IPS-20b (cell line): ENCODE measurements around the gene CENPM.
A peak's percentile ranks its signal among the peaks of the same experiment; 100 is the strongest.

Experiments used
- H3K27ac ChIP-seq: one replicate; pipeline ENCODE4 v1.5.1; 2013; ENCODE audit warnings: low read length
- H3K27me3 ChIP-seq: 2 replicates; pipeline ENCODE4 v1.6.1; 2013; ENCODE audit warnings: mild to moderate bottlenecking, low read length, inconsistent platforms; ENCODE audit not compliant: insufficient read depth
- H3K36me3 ChIP-seq: 2 replicates; pipeline ENCODE4 v1.6.1; 2013; ENCODE audit warnings: low read depth, mild to moderate bottlenecking, inconsistent platforms, low read length, moderate library complexity; ENCODE audit not compliant: insufficient read depth
- H3K4me1 ChIP-seq: 2 replicates; pipeline ENCODE4 v1.6.1; 2013; ENCODE audit warnings: mild to moderate bottlenecking, control low read depth, inconsistent platforms, low read length, moderate library complexity; ENCODE audit not compliant: insufficient read depth
- H3K4me3 ChIP-seq: 2 replicates; pipeline ENCODE4 v1.5.1; 2013; ENCODE audit warnings: mild to moderate bottlenecking, low read length, inconsistent platforms
- H3K9ac ChIP-seq: 2 replicates; pipeline ENCODE4 v1.6.1; 2013; ENCODE audit warnings: low read depth, mild to moderate bottlenecking, inconsistent platforms, low read length, moderate library complexity
- H3K9me3 ChIP-seq: 2 replicates; pipeline ENCODE4 v1.6.1; 2013; ENCODE audit warnings: mild to moderate bottlenecking, low read depth, low read length, inconsistent platforms; ENCODE audit not compliant: insufficient read depth

Gene CENPM

DNA sequence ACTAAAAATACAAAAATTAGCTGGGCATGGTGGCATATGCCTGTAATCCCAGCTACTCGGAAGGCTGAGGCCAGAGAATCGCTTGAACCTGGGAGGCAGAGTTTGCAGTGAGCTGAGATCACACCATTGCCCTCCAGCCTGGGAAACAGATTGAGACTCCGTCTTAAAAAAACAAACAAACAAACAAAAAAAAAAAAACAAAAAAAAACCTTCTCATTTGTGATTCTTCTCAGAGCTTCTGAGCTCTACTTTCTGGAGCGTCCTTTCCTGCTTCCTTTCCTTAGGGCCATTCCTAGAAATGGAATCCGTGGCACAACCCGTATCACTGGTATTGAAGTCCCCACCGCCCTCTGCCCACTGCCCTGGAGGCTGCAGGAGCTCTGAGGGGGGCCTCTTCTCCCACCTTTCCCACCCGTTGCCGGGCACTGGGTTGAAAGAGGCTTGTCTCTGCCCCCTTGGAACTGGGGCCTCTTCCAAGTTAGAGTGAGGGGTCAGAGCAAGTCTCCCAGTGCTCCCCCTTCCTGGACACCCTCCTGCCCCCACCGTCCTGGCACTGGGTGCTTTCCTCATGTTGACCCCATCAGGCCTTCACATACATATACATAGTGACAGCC, 30.1 kb downstream of the CENPM start:
- H3K9me3 ChIP-seq, result no peaks in the 10 kb centered on the region
- no peaks in the 10 kb centered on the region for H3K4me1 ChIP-seq
- no peak overlapping the region for H3K4me3 ChIP-seq
- no peak overlapping the region for H3K9ac ChIP-seq
- no peaks in the 10 kb centered on the region for H3K36me3 ChIP-seq
- H3K27me3 ChIP-seq, result peaks cover 95% of the 10 kb centered on the region
- no peak overlapping the region for H3K27ac ChIP-seq

DNA sequence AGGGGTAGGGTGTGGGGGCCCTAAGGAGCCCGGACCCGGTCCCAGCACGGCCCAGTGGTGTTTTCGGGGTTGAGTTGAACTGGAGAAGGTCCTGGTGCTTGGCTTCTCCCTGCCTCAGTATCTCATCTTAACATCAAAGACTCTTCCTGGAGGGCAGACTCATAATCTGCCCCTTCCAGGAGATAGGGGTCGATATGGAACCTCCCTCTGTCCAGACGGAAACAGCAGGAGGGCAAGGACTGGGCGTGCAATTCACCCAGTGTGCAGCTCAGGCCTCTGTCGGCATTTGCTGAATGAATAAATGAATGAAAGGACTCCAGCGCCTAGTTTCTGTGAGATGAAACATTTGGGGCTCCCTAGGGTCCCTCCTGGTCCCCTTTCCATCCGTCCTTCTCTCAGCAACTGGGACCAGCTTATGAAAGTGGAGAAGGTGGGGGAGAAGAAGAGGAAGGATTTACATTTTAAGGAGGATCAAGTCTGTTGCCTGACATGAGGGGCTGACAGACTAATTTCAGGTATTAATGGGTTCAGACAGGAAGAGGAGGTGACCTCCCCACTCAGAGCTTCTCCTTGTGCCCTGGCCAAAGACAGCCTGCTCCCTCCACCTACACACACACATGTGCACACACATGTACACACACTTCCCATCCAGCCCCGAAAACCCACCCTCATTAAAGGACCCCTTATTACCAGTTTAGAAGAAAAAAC, 31.0 kb downstream of the CENPM start:
- Histone ChIP-seq H3K27ac (no peak overlapping the region), H3K4me1 (no peaks in the 10 kb centered on the region), H3K9ac (no peak overlapping the region), H3K27me3 (peaks cover 99% of the 10 kb centered on the region), H3K4me3 (peak overlapping the region; percentile 62; the same call in 1 of the 2 replicates), H3K36me3 (no peaks in the 10 kb centered on the region), H3K9me3 (no peaks in the 10 kb centered on the region)

DNA sequence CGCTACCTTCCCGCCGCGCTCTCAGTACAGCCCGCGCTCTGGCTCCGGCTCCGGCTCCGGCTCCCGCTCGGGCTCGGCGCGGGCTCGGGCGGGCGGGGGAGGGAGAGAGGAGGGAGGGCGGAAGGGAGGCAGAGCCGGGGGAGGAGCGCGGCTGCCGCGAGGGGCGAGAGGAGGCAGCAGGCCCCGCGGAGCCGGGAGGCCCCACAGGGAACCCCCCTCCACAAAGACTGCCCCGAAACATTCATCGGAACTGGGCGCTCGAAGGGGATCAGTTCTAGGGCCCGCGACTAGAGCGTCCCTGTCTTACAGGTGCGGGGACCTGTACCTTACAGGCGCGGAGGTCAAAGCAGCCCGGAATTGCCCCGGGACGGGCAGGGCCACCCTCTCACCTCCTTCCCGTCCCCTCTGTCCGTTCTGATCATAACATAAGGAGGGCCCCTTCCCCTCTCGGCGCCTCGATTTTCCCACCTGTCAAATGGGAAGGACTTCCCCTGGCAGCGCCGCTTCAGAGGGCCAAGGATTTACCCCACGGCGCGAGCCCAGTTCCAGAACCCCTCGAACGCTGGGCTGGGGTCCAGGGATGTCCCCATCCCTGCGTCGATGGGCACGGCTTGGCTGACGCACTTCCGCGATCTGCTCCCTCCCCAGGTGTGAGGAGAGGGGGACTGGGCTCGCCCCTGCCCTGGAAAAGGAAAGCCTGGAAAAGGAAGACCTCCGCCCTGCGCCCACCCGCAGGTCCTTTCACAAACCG, 31.7 kb downstream of the CENPM start, which contains the start of gene SHISA8:
SHISA8 (minus strand) TSS at position 40 of the 751 bp plus-strand sequence. CDS start 407 bp downstream, outside the sequence.
- Histone ChIP-seq H3K4me1 (no peaks in the 10 kb centered on the region), H3K4me3 (peak within 1 kb of the TSS; percentile 62), H3K9ac (no peak within 1 kb of the TSS), H3K36me3 (no peaks in the 10 kb centered on the region), H3K27me3 (peaks cover 99% of the 10 kb centered on the region), H3K9me3 (no peaks in the 10 kb centered on the region), H3K27ac (no peak within 1 kb of the TSS)

DNA sequence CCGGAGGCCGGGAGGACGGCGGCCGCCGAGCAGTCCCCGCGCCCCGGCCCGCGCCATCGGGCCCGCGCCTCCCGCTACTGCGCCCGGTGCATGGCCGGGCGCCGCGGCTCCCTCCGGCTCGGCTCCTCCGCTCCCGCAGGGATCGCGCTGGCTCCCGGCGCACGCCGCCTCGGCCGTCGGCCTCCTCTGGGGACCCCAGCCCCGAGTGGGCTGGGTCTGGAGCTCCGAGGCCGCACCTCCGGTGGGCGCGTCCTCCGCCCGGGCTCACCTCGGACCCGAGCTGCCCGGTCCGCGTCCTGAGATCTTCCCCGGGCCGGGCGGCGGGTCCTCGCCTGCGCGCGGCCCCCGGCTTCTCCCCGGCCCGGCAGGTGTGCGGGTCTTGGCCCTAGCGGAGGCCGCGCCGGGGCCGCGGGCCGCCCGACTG, 32.3 kb downstream of the CENPM start:
- no peaks in the 10 kb centered on the region for H3K4me1 ChIP-seq
- H3K27ac ChIP-seq, result no peak overlapping the region
- H3K36me3 ChIP-seq, result no peaks in the 10 kb centered on the region
- no peaks in the 10 kb centered on the region for H3K9me3 ChIP-seq
- no peak overlapping the region for H3K9ac ChIP-seq
- H3K4me3 ChIP-seq, result no peak overlapping the region; the same call in 1 of the 2 replicates
- H3K27me3 ChIP-seq, result peaks cover 100% of the 10 kb centered on the region

DNA sequence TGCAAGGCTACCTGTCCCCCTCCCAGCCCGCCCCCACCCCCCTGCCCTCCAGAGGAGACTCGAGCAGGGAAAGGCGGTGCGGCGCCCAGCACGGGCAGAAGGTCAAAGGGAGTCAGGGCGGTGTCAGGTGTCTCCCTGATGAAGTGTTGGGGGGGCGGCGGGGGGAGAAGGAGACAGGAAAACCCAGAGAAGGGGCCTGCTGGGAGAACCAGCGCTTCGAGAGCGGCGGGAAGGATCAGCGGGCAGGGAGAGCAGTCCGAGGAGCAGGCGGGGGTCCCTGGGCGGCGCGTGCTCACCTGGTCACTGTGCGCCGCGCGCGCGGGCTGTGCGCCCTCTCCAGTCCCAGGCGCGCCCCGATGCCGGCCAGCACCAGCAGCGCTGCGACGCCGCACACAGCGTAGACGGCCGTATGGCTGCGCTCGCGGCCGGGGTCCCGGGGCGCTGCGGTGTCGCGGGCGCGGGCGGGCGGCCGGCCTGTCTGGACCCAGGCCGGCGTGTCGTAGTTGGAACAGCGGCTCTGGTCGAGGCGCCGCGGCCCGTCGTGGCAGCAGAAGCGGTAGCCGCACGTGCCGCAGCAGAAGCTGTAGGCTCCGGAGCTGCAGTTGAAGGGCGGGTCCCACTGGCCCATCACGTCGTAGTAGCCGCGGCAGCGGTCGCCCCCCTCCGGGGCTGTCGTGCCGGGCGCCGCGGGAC, 33.0 kb downstream of the CENPM start:
- Histone ChIP-seq H3K4me3 (no peak overlapping the region), H3K27ac (no peak overlapping the region), H3K27me3 (peaks cover 100% of the 10 kb centered on the region)

DNA sequence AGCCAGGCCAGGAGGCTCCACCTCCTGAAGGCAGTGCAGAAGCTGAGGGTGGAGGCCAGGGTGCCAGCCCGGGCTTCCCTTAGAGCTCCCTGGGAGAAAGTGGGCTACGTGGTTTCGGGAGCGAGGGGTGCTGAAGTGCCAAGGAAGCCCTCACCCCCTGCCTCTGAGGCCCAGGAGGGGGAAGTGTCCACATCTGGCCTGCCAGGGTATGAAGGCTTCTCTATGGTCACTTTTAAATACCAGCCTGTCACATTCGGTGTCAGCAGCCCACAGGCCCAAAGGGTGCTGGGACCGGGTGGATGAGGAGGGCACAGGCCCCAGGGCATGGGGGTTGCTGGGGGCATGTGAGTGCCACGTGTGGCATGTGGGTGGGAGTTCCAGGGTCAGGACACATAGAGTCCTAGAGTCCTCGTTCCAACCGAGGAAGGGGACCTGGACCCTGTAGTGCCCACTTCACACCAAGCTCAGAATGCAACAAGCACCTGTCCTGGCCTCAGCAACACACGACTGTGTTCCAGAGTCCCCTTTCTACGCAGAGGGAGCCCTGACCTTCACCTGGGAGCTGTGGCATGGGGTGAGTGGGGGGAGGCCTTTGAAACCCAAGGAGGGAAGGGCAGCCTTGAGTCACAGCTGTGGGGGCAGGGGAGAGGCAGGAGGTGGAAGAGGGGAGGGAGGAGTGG, 33.8 kb downstream of the CENPM start:
- no peak overlapping the region for H3K27ac ChIP-seq
- no peaks in the 10 kb centered on the region; the same call in 1 of the 2 replicates for H3K4me1 ChIP-seq
- peaks cover 100% of the 10 kb centered on the region for H3K27me3 ChIP-seq
- no peaks in the 10 kb centered on the region for H3K9me3 ChIP-seq
- H3K36me3 ChIP-seq, result no peaks in the 10 kb centered on the region
- no peak overlapping the region for H3K9ac ChIP-seq
- no peak overlapping the region for H3K4me3 ChIP-seq

More for the DNA sequence above, 33.0 kb downstream of the CENPM start:
- H3K9me3 ChIP-seq, result no peaks in the 10 kb centered on the region
- no peaks in the 10 kb centered on the region for H3K4me1 ChIP-seq
- H3K36me3 ChIP-seq, result no peaks in the 10 kb centered on the region
- H3K9ac ChIP-seq, result no peak overlapping the region

DNA sequence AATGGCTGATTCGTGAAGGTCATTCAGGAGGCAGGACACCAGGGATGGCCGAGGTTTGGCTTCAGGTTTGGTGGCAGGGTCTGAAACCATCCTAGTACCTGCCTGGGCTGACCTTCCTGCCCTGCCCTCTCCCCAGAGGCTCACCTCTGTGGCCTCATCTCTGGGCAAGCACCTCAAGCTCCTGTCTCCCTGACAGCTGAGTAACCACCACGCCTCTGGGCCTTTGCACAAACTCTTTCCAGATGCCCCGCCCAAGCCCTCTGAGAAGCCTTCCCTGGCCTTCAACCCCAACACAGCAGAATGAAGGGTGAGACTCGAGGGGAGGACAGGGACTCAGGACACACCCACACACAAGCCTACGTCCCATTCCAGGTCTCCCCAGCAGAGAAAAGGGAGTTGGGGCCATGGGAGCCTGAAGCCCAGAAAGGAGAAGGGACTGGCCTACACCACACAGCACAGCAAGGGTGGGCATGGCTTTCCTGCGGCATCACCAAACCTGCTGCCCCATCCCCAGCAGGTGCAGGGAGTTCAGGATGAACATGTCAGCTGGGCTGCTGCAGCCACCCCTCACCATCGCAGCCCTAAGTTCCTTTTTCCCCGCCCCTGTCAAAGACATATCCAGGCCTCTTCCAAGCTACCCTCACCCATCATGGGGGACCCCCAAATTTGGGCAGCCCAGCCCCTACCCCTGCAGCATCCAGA, 34.5 kb downstream of the CENPM start:
- Histone ChIP-seq H3K9me3 (no peaks in the 10 kb centered on the region), H3K4me1 (peaks cover 2% of the 10 kb centered on the region; the same call in 1 of the 2 replicates), H3K9ac (no peak overlapping the region), H3K27me3 (peaks cover 100% of the 10 kb centered on the region), H3K36me3 (peaks cover 2% of the 10 kb centered on the region; the same call in 1 of the 2 replicates), H3K27ac (no peak overlapping the region), H3K4me3 (no peak overlapping the region)

DNA sequence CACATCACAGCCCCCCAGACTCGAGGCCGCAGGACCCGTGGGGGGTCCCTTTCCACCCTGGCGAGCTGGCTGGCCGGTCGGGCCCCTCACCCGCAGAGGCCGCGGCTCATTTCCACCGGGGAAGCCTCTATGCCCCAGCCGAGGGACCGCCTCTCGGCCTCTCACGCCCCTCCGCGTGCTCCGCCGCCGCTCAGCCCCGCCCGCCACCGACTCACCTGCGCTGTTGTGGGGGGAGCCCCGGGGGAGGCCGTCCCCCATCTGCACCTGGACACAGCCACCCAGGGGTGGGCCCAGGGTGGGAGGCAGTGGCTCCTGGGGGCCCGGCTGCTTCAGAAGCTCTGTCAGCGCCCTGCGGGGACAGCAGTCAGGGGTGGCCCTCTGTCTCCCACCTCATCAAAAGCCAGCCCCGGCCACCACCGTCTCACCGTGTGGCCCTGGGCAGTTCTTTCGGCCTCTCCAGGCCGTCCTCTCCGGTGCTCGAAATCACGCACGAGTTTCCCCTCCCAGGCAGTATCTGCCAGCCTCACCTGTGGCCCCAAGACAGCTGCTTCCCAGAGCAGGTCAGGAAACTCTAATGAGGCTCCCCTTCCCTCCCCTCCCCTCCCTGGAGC, 35.8 kb downstream of the CENPM start:
- H3K27ac ChIP-seq, result no peak overlapping the region
- no peak overlapping the region for H3K9ac ChIP-seq
- no peak overlapping the region for H3K4me3 ChIP-seq
- peaks cover 13% of the 10 kb centered on the region; the same call in 1 of the 2 replicates for H3K36me3 ChIP-seq
- peaks cover 3% of the 10 kb centered on the region; the same call in 1 of the 2 replicates for H3K4me1 ChIP-seq
- no peaks in the 10 kb centered on the region for H3K9me3 ChIP-seq
- H3K27me3 ChIP-seq, result peaks cover 87% of the 10 kb centered on the region

DNA sequence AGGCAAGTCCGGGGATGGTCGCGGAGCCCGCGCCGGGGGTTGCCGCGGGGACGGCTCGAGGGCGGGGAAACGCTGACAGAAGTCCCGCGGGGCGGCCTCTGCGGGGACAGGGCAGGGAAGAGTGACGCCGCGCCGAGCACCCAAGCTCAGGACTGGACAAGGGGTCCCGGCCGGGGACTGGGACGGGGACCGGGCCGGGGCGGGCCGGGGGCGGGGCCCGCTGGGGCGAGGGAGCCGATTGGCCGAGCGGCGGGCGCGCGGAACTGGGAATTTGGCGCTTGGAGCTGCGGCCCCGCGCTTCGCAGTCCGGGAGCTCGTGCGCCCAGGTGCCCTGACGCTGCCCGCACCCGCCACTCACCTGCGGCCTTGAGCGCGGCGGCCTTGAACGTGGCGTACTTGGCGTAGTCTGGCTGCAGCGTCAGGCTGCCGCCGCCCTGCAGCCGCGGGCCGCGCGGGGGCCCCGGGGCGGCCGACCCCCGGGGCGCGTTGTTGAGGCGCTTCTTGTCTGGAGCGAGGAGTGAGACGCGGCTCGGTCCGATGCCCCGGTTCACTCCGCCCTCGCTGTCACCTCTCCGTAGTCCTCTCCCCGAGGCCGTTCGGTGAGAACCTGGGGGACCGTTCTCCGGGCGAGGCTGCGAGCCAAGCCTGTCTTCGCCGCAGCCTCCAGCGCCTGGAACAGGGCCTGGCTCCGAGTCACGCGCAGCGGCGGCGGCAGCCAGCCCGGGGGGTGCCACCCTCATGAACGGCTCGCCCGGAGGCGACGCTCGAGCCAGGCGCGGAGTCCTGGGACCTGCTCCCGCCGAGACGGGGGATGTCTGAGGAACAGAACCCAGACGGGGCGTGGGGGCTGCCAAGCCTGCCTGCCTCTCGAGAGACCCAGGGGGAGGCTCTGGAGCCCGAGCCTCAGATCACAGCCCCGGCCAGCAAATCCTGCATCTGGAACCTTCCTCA, 36.6 kb downstream of the CENPM start:
- Histone ChIP-seq H3K4me1 (peaks cover 3% of the 10 kb centered on the region; the same call in 1 of the 2 replicates), H3K36me3 (peaks cover 19% of the 10 kb centered on the region; the same call in 1 of the 2 replicates), H3K27ac (no peak overlapping the region), H3K9me3 (no peaks in the 10 kb centered on the region), H3K27me3 (peaks cover 79% of the 10 kb centered on the region), H3K4me3 (no peak overlapping the region), H3K9ac (no peak overlapping the region)
